HEK293T (cell line): ENCODE measurements around the gene MAGI3.
"Not testable (repeated sequence)": the region's sequence is repeated elsewhere in the genome, so short reads cannot be mapped to it uniquely, and the experiment has no call there.

Experiments used
- CTCF ChIA-PET: fragments of 350-600 bp; formaldehyde crosslinking; extraction: SDS; loops from one replicate; lab custom pipeline; 2021; ENCODE audit warnings: antibody characterized with exemption, inconsistent platforms; lab: Yijun Ruan, JAX
- POLR2A ChIA-PET: fragments of 350-600 bp; formaldehyde crosslinking; extraction: SDS; loops from one replicate; lab custom pipeline; 2020; ENCODE audit warnings: antibody characterized with exemption, inconsistent platforms; lab: Yijun Ruan, JAX
- DNase-seq: peaks from one replicate; pipeline ENCODE4 v3.0.0; 2012; ENCODE audit warnings: mixed read lengths; ENCODE audit errors: extremely low spot score
- ARNT ChIP-seq: fragments of 450-650 bp; IDR thresholded peaks from 2 replicates; pipeline ENCODE4 v1.6.1; 2017; ENCODE audit warnings: mild to moderate bottlenecking
- BHLHE40 ChIP-seq: fragments of 450-650 bp; IDR thresholded peaks from 2 replicates; pipeline ENCODE4 v1.6.1; 2016; ENCODE audit warnings: mild to moderate bottlenecking, moderate library complexity, borderline replicate concordance
- CTBP1 ChIP-seq: fragments of 450-650 bp; IDR thresholded peaks from 2 replicates; pipeline ENCODE4 v1.6.1; 2016; ENCODE audit warnings: borderline replicate concordance
- ELF4 ChIP-seq: fragments of 450-650 bp; IDR thresholded peaks from 2 replicates; pipeline ENCODE4 v1.6.1; 2017; ENCODE audit warnings: antibody characterized with exemption
- FOXA1 ChIP-seq: fragments of 450-650 bp; IDR thresholded peaks from 2 replicates; pipeline ENCODE4 v1.6.1; 2016; ENCODE audit warnings: mild to moderate bottlenecking
- FOXK2 ChIP-seq: fragments of 450-650 bp; IDR thresholded peaks from 2 replicates; pipeline ENCODE4 v1.6.1; 2016; ENCODE audit warnings: mild to moderate bottlenecking
- FOXM1 ChIP-seq: fragments of 450-650 bp; IDR thresholded peaks from 2 replicates; pipeline ENCODE4 v1.6.1; 2017; ENCODE audit warnings: mild to moderate bottlenecking, borderline replicate concordance
- HDGF ChIP-seq: fragments of 450-650 bp; IDR thresholded peaks from 2 replicates; pipeline ENCODE4 v1.6.1; 2017; ENCODE audit warnings: antibody characterized with exemption, borderline replicate concordance
- L3MBTL2 ChIP-seq: fragments of 450-650 bp; conservative IDR thresholded peaks from 2 replicates; pipeline ENCODE4 v1.6.1; 2016; ENCODE audit warnings: mild to moderate bottlenecking
- LEF1 ChIP-seq: fragments of 450-650 bp; IDR thresholded peaks from 2 replicates; pipeline ENCODE4 v1.6.1; 2017; ENCODE audit warnings: mild to moderate bottlenecking, borderline replicate concordance
- NFRKB ChIP-seq: fragments of 450-650 bp; IDR thresholded peaks from 2 replicates; pipeline ENCODE4 v1.6.1; 2016; ENCODE audit warnings: mild to moderate bottlenecking, moderate library complexity
- SP1 ChIP-seq: fragments of 450-650 bp; IDR thresholded peaks from 2 replicates; pipeline ENCODE4 v1.6.1; 2017
- SUZ12 ChIP-seq: fragments of 450-650 bp; IDR thresholded peaks from 2 replicates; pipeline ENCODE4 v1.6.1; 2016; ENCODE audit warnings: mild to moderate bottlenecking
- TARDBP ChIP-seq: fragments of 450-650 bp; IDR thresholded peaks from 2 replicates; pipeline ENCODE4 v1.6.1; 2016
- ZNF384 ChIP-seq: fragments of 450-650 bp; IDR thresholded peaks from 2 replicates; pipeline ENCODE4 v1.6.1; 2016
- TF ChIP-seq, protein P1 (sequence below): fragments of 450-650 bp; IDR thresholded peaks from 2 replicates; pipeline ENCODE4 v1.6.1; 2016

MAGI3 gene

DNA sequence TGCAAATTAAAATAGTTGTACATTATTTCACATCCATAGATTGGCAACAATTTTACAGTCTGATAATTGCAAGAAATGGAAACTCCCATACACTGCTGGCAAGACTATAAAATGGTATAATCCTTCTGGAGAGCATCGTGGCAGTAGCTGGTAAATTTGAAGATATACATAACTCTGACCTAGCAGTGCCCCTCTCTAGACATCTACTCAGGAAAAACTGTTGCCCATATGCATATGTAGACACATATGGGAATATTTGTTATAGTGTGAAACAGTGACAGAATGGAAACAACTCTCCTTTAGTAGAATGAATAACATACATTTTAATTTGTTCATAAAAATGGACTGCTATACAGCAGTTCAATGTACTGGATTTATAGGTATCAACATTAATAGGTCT, 191.8 kb downstream of the MAGI3 start:
- POLR2A ChIA-PET: no interaction called here

DNA sequence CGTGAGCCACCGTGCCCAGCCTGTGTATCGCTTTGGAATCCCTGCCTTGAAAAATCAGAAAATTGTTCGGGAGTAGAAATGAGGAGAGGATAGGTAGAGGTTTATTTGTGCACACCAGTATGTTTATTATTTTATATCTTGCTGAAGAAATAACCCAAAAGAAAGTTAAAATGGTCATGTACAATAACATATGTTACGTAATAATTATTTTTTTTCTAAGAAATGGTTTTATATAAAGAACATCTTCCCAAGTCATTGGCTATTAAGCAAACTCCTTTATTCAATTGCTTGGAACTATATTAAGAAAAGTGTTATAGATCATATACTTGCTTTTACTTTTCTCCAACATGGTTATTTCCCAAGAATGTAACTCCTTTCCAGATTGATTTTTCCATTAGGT, 197.2 kb downstream of the MAGI3 start:
- ChIA-PET POLR2A (no interaction called here), CTCF (no interaction called here)
- TF ChIP-seq HDGF: no peak
- TF ChIP-seq ELF4: no peak
- DNase-seq: no peak

More for the DNA sequence above, 191.8 kb downstream of the MAGI3 start:
- DNase-seq: no peak
- CTCF ChIA-PET: no interaction called here
- no peak for TF ChIP-seq NFRKB
- no peak for TF ChIP-seq CTBP1
- TF ChIP-seq ELF4: no peak

DNA sequence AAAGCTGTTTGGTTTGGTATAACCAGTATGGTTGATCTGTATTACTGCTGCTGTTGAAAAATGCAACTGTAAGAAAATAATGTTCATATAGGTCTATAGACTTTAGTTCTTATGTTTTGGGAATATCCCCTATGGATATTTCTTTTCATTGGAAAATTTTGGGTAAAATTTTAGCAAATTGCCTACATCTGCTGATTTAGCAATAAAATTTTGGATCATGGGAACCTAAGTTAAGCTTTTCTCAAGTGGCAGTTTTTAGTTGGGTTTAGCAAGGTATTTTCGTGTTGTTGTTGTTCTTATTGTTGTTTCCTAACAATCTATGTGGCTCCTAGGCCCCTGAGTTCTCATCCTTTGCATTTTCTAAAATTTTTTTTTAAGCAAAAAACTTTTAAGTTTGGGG, 201.9 kb downstream of the MAGI3 start:
- CTCF ChIA-PET: no interaction called here
- no peak for DNase-seq
- TF ChIP-seq L3MBTL2 (no peak), ZNF384 (no peak), FOXK2 (no peak), SUZ12 (no peak), CTBP1 (no peak), SP1 (no peak), TARDBP (no peak), FOXA1 (no peak), ELF4 (no peak), BHLHE40 (no peak), LEF1 (no peak), FOXM1 (no peak), ARNT (no peak), NFRKB (no peak), HDGF (no peak)
- POLR2A ChIA-PET: no interaction called here

DNA sequence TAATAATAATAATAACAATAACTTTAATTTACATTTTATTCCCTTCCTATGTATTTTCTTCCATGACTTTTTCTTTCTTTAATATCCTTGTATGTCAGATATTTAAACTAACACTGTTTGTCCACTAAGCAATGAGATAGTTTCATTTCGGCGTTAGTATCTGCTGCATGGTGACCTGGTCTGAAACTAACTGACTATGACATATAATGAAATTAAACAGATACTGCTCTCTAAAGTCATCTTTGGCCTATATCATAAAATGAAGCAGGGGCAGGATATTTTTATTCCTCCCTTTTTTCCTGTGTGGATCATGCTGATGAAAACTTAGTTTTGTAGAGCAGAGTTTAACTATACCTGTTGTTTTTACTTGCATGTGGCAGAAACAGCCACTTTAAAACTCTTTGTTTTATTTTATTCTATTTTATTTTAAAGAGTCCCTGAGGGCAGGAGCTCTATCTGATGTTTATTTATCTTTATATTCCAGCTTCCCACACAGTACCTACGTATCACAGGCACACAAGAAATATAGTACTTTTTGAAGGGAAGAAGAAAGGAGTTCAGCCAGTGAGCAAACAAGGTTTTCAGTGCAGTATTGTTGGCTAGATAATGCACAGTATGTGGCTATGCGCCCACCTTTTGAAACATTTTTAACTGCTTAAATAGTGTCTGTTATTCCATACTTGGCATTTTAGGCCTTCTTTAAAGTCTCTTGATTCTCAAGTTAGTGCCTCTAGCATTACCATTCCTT, 203.4 kb downstream of the MAGI3 start:
- CTCF ChIA-PET: no interaction called here

DNA sequence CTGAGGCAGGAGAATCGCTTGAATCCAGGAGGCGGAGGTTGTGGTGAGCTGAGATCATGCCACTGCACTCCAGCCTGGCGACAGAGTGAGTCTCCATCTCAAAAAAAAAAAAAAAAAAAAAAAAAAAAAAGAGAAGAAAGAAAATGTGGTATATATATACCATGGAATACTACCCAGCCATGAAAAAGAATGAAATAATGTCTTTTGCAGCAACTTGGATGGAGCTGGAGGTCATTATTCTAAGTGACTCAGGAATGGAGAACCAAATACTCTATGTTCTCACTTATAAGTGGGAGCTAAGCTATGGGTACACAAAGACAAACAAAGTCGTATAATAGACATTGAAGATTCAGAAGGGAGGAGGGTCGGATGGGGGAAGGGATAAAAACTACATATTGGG, 214.2 kb downstream of the MAGI3 start:
- CTCF ChIA-PET, POLR2A ChIA-PET, DNase-seq: not testable (repeated sequence)

More for the DNA sequence above, 203.4 kb downstream of the MAGI3 start:
- no peak for TF ChIP-seq FOXM1
- no peak for TF ChIP-seq ELF4
- TF ChIP-seq HDGF: no peak
- TF ChIP-seq FOXK2: no peak
- no peak for TF ChIP-seq LEF1
- no peak for TF ChIP-seq TARDBP
- TF ChIP-seq SP1: no peak
- no peak for TF ChIP-seq ZNF384
- no peak for TF ChIP-seq BHLHE40
- TF ChIP-seq ARNT: no peak
- TF ChIP-seq, protein P1, sequence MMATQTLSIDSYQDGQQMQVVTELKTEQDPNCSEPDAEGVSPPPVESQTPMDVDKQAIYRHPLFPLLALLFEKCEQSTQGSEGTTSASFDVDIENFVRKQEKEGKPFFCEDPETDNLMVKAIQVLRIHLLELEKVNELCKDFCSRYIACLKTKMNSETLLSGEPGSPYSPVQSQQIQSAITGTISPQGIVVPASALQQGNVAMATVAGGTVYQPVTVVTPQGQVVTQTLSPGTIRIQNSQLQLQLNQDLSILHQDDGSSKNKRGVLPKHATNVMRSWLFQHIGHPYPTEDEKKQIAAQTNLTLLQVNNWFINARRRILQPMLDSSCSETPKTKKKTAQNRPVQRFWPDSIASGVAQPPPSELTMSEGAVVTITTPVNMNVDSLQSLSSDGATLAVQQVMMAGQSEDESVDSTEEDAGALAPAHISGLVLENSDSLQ: no peak
- no peak for TF ChIP-seq NFRKB
- no peak for TF ChIP-seq L3MBTL2
- TF ChIP-seq CTBP1: no peak
- TF ChIP-seq FOXA1: no peak
- no peak for TF ChIP-seq SUZ12
- POLR2A ChIA-PET: no interaction called here
- no peak for DNase-seq

DNA sequence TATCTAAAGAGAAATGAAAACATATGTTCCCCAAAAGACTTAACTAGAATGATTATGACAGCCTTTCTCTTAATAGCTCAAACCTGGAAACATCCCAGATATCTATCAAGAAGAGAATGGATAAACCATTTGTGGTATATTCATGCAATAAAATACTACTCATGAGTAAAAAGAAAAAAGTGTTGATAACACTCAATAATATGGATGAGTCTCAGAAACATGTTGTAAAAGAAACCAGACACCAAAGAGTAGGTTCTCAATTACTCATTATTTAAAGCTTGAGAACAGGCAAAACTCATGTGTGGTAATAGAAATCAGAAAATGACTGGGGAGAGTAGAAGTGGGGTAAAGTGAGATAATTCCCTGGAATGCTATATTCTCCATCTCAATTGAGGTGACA, 214.8 kb downstream of the MAGI3 start:
- CTCF ChIA-PET: no interaction called here
- TF ChIP-seq ZNF384: no peak
- TF ChIP-seq NFRKB: no peak
- no peak for TF ChIP-seq SP1
- TF ChIP-seq L3MBTL2: no peak
- TF ChIP-seq TARDBP: no peak
- no peak for TF ChIP-seq FOXK2
- TF ChIP-seq LEF1: no peak
- no peak for TF ChIP-seq SUZ12
- no peak for TF ChIP-seq ELF4
- no peak for TF ChIP-seq HDGF
- no peak for TF ChIP-seq FOXM1
- DNase-seq: no peak
- POLR2A ChIA-PET: no interaction called here

DNA sequence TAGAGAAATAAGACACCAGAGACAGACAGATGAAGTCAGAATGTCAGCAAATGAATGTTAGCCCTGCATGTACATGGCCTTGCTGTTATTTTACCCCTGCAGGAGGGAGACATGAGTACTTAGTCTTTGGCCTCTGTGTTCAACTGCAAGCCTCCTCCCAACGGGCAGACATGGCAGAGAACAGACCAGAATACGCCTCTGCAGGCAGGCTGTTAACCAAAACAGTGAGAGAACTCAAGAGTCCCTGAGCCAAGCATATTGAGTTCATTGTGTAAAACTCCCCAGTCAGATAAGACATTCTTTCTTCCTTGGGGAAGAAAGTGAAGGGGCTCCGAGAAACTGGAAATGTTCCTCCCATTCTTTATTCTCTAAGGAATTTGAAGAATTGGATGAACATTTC, 218.1 kb downstream of the MAGI3 start:
- CTCF ChIA-PET: no interaction called here
- TF ChIP-seq TARDBP (no peak), ARNT (no peak), ELF4 (no peak), LEF1 (no peak), SUZ12 (no peak), CTBP1 (no peak), FOXM1 (no peak), HDGF (no peak), FOXK2 (no peak)
- TF ChIP-seq, protein P1: no peak
- POLR2A ChIA-PET: no interaction called here
- no peak for DNase-seq
